ENCODE data around the gene CUBN. TPM values are rescaled to one million over a fixed set of nuclear protein-coding genes. Genes with fewer than 3 reads are reported as not detected.

The CUBN gene
- total RNA-seq, 1 experiment from 2014 or later, result 1.3 TPM

DNA sequence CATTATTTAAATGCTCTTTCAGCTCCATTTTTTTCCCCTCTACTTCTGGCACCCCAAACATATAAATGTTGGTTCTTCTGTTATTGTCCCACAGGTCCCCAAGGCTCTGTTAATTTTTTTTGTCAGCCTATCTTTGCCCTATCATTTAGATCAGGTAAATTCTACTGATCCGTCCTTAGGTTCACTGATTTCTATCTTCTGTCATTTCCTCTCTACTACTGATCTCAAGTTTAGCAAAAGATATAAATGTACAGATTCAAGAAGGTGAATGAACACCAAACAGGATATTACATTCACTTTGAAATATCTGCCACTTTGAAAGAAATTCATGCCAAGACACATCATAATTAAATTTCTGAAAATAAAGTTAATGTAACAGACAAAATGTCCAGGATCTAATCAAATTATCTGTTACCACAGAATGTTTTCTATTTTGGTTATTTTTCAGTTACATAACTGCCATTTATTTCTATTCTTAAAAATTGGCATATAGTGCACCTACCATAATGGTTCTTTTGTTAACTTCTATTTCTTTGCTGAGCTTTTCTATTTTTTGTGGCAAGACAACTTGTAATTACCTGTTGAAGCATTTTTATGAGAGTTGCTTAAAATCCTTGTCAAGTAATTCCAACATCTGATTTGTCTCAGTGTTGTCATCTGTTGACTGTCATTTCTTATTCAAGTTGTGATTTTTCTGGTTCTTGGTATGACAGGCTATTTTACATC is 12.1 kb upstream of the CUBN start:
- in situ Hi-C loops (cut with HindIII; ENCODE audit: low pct_unique_long_range_greater_than_20kb, low sequenced_read_pairs), result no loop called here
- Histone ChIP-seq H3K27ac (ENCODE audit: low read length) (no peak overlapping the region; the same call in 1 of the 2 replicates), H3K36me3 (ENCODE audit: control insufficient read depth, insufficient read depth, low read length) (no peaks in the 10 kb centered on the region), H3K27me3 (ENCODE audit: control insufficient read depth, insufficient read depth, low read length) (no peaks in the 10 kb centered on the region), H3K4me3 (ENCODE audit: low read depth in 2 of 2, low read length in 2 of 2) (no peak overlapping the region), H3K9me3 (ENCODE audit: control insufficient read depth, insufficient read depth, low read depth, low read length) (no peaks in the 10 kb centered on the region; the same call in 1 of the 2 replicates), H3K4me1 (ENCODE audit: control insufficient read depth, insufficient read depth, low read length) (no peaks in the 10 kb centered on the region)
- TSS peak; percentile 44 for BruUV-seq (replicated peaks)
- POLR2A ChIA-PET, result no interaction called here
- intact Hi-C loops (cut with micrococcal nuclease; ENCODE audit: unreplicated experiment), result no loop called here
- no peak for ATAC-seq
- TF ChIP-seq SIN3A (IDR thresholded peaks at IDR 0.05; ENCODE audit: borderline replicate concordance, insufficient read depth, low read depth, low read length), result no peak
- TF ChIP-seq POLR2AphosphoS5 (IDR thresholded peaks at IDR 0.05; ENCODE audit: low read depth, low read length), result no peak
- TF ChIP-seq, protein P1, sequence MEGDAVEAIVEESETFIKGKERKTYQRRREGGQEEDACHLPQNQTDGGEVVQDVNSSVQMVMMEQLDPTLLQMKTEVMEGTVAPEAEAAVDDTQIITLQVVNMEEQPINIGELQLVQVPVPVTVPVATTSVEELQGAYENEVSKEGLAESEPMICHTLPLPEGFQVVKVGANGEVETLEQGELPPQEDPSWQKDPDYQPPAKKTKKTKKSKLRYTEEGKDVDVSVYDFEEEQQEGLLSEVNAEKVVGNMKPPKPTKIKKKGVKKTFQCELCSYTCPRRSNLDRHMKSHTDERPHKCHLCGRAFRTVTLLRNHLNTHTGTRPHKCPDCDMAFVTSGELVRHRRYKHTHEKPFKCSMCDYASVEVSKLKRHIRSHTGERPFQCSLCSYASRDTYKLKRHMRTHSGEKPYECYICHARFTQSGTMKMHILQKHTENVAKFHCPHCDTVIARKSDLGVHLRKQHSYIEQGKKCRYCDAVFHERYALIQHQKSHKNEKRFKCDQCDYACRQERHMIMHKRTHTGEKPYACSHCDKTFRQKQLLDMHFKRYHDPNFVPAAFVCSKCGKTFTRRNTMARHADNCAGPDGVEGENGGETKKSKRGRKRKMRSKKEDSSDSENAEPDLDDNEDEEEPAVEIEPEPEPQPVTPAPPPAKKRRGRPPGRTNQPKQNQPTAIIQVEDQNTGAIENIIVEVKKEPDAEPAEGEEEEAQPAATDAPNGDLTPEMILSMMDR (IDR thresholded peaks at IDR 0.05), result no peak
- TF ChIP-seq, protein P2, sequence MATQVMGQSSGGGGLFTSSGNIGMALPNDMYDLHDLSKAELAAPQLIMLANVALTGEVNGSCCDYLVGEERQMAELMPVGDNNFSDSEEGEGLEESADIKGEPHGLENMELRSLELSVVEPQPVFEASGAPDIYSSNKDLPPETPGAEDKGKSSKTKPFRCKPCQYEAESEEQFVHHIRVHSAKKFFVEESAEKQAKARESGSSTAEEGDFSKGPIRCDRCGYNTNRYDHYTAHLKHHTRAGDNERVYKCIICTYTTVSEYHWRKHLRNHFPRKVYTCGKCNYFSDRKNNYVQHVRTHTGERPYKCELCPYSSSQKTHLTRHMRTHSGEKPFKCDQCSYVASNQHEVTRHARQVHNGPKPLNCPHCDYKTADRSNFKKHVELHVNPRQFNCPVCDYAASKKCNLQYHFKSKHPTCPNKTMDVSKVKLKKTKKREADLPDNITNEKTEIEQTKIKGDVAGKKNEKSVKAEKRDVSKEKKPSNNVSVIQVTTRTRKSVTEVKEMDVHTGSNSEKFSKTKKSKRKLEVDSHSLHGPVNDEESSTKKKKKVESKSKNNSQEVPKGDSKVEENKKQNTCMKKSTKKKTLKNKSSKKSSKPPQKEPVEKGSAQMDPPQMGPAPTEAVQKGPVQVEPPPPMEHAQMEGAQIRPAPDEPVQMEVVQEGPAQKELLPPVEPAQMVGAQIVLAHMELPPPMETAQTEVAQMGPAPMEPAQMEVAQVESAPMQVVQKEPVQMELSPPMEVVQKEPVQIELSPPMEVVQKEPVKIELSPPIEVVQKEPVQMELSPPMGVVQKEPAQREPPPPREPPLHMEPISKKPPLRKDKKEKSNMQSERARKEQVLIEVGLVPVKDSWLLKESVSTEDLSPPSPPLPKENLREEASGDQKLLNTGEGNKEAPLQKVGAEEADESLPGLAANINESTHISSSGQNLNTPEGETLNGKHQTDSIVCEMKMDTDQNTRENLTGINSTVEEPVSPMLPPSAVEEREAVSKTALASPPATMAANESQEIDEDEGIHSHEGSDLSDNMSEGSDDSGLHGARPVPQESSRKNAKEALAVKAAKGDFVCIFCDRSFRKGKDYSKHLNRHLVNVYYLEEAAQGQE (IDR thresholded peaks at IDR 0.05; ENCODE audit: insufficient read depth in 1 of 2, low read depth in 2 of 2, low read length in 1 of 2), result no peak
- no peak for TF ChIP-seq TCF7L2 (IDR thresholded peaks at IDR 0.05; ENCODE audit: low read depth, low read length)
- CTCF ChIA-PET, result no interaction called here
- no peak for DNase-seq (ENCODE audit: low read depth, low spot score)

- intact Hi-C loops (cut with micrococcal nuclease; ENCODE audit: unreplicated experiment), result no loop called here
- ChIA-PET POLR2A (no interaction called here), CTCF (no interaction called here)
- Histone ChIP-seq H3K4me1 (ENCODE audit: control insufficient read depth, insufficient read depth, low read length) (no peaks in the 10 kb centered on the region), H3K9me3 (ENCODE audit: control insufficient read depth, insufficient read depth, low read depth, low read length) (no peaks in the 10 kb centered on the region; the same call in 1 of the 2 replicates), H3K27me3 (ENCODE audit: control insufficient read depth, insufficient read depth, low read length) (no peaks in the 10 kb centered on the region), H3K27ac (ENCODE audit: low read length) (no peak overlapping the region), H3K4me3 (ENCODE audit: low read depth in 2 of 2, low read length in 2 of 2) (no peak overlapping the region), H3K36me3 (ENCODE audit: control insufficient read depth, insufficient read depth, low read length) (no peaks in the 10 kb centered on the region)
- BruUV-seq (replicated peaks), result no TSS peak
- ATAC-seq, result no peak
- TF ChIP-seq TCF7L2 (IDR thresholded peaks at IDR 0.05; ENCODE audit: low read depth, low read length) (no peak), SIN3A (IDR thresholded peaks at IDR 0.05; ENCODE audit: borderline replicate concordance, insufficient read depth, low read depth, low read length) (no peak), POLR2AphosphoS5 (IDR thresholded peaks at IDR 0.05; ENCODE audit: low read depth, low read length) (no peak)
- TF ChIP-seq, protein P1 (IDR thresholded peaks at IDR 0.05), result no peak
- TF ChIP-seq, protein P2 (IDR thresholded peaks at IDR 0.05; ENCODE audit: insufficient read depth in 1 of 2, low read depth in 2 of 2, low read length in 1 of 2), result no peak
- in situ Hi-C loops (cut with HindIII; ENCODE audit: low pct_unique_long_range_greater_than_20kb, low sequenced_read_pairs), result no loop called here
- no peak for DNase-seq (ENCODE audit: low read depth, low spot score)
Measured at GRCh38 chr10:17140386-17140761, 10.8 kb upstream of the CUBN start.

Measured in Panc1 (cell line).